ENCODE data around the gene PTCH2. TPM values are rescaled to one million over a fixed set of nuclear protein-coding genes. Genes with fewer than 3 reads are reported as not detected.
A peak's percentile ranks its signal among the peaks of the same experiment; 100 is the strongest.

PTCH2 gene
- total and polyA plus RNA-seq, 2 of the 13 experiments (the other 11 are each of a cell fraction or from before 2014, with no cell fraction given) = 0.60 to 1.5 TPM

GRCh38 chr1:44808938-44809917, 33.8 kb downstream of the PTCH2 start (continued):
- TF ChIP-seq, protein P1, sequence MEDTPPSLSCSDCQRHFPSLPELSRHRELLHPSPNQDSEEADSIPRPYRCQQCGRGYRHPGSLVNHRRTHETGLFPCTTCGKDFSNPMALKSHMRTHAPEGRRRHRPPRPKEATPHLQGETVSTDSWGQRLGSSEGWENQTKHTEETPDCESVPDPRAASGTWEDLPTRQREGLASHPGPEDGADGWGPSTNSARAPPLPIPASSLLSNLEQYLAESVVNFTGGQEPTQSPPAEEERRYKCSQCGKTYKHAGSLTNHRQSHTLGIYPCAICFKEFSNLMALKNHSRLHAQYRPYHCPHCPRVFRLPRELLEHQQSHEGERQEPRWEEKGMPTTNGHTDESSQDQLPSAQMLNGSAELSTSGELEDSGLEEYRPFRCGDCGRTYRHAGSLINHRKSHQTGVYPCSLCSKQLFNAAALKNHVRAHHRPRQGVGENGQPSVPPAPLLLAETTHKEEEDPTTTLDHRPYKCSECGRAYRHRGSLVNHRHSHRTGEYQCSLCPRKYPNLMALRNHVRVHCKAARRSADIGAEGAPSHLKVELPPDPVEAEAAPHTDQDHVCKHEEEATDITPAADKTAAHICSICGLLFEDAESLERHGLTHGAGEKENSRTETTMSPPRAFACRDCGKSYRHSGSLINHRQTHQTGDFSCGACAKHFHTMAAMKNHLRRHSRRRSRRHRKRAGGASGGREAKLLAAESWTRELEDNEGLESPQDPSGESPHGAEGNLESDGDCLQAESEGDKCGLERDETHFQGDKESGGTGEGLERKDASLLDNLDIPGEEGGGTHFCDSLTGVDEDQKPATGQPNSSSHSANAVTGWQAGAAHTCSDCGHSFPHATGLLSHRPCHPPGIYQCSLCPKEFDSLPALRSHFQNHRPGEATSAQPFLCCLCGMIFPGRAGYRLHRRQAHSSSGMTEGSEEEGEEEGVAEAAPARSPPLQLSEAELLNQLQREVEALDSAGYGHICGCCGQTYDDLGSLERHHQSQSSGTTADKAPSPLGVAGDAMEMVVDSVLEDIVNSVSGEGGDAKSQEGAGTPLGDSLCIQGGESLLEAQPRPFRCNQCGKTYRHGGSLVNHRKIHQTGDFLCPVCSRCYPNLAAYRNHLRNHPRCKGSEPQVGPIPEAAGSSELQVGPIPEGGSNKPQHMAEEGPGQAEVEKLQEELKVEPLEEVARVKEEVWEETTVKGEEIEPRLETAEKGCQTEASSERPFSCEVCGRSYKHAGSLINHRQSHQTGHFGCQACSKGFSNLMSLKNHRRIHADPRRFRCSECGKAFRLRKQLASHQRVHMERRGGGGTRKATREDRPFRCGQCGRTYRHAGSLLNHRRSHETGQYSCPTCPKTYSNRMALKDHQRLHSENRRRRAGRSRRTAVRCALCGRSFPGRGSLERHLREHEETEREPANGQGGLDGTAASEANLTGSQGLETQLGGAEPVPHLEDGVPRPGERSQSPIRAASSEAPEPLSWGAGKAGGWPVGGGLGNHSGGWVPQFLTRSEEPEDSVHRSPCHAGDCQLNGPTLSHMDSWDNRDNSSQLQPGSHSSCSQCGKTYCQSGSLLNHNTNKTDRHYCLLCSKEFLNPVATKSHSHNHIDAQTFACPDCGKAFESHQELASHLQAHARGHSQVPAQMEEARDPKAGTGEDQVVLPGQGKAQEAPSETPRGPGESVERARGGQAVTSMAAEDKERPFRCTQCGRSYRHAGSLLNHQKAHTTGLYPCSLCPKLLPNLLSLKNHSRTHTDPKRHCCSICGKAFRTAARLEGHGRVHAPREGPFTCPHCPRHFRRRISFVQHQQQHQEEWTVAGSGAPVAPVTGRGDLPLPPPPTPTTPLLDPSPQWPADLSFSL (CRISPR knock-in tag; IDR thresholded peaks at IDR 0.05) = no peak
- TF ChIP-seq POGK (CRISPR knock-in tag; conservative IDR thresholded peaks at IDR 0.05) (no peak), MED1 (CRISPR knock-in tag; IDR thresholded peaks at IDR 0.05) (peak; percentile 38; the same call in 1 of the 2 replicates), CBFB (CRISPR knock-in tag; IDR thresholded peaks at IDR 0.05) (0 out of 2 replicates have a peak, but pooled peaks have one; percentile 17), ZNF788 (CRISPR knock-in tag; IDR thresholded peaks at IDR 0.05; ENCODE audit: borderline replicate concordance) (no peak), NKX3-1 (CRISPR knock-in tag; IDR thresholded peaks at IDR 0.05) (no peak), GABPB1 (CRISPR knock-in tag; IDR thresholded peaks at IDR 0.05) (peak; percentile 62), ZNF777 (CRISPR knock-in tag; IDR thresholded peaks at IDR 0.05) (no peak), PTBP1 (IDR thresholded peaks at IDR 0.05; ENCODE audit: low read depth, low read length, poor library complexity, severe bottlenecking) (no peak), AGO1 (IDR thresholded peaks at IDR 0.05; ENCODE audit: low read depth, low read length, poor library complexity, severe bottlenecking) (no peak)
- TF ChIP-seq, protein P2, sequence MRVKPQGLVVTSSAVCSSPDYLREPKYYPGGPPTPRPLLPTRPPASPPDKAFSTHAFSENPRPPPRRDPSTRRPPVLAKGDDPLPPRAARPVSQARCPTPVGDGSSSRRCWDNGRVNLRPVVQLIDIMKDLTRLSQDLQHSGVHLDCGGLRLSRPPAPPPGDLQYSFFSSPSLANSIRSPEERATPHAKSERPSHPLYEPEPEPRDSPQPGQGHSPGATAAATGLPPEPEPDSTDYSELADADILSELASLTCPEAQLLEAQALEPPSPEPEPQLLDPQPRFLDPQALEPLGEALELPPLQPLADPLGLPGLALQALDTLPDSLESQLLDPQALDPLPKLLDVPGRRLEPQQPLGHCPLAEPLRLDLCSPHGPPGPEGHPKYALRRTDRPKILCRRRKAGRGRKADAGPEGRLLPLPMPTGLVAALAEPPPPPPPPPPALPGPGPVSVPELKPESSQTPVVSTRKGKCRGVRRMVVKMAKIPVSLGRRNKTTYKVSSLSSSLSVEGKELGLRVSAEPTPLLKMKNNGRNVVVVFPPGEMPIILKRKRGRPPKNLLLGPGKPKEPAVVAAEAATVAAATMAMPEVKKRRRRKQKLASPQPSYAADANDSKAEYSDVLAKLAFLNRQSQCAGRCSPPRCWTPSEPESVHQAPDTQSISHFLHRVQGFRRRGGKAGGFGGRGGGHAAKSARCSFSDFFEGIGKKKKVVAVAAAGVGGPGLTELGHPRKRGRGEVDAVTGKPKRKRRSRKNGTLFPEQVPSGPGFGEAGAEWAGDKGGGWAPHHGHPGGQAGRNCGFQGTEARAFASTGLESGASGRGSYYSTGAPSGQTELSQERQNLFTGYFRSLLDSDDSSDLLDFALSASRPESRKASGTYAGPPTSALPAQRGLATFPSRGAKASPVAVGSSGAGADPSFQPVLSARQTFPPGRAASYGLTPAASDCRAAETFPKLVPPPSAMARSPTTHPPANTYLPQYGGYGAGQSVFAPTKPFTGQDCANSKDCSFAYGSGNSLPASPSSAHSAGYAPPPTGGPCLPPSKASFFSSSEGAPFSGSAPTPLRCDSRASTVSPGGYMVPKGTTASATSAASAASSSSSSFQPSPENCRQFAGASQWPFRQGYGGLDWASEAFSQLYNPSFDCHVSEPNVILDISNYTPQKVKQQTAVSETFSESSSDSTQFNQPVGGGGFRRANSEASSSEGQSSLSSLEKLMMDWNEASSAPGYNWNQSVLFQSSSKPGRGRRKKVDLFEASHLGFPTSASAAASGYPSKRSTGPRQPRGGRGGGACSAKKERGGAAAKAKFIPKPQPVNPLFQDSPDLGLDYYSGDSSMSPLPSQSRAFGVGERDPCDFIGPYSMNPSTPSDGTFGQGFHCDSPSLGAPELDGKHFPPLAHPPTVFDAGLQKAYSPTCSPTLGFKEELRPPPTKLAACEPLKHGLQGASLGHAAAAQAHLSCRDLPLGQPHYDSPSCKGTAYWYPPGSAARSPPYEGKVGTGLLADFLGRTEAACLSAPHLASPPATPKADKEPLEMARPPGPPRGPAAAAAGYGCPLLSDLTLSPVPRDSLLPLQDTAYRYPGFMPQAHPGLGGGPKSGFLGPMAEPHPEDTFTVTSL (CRISPR knock-in tag; IDR thresholded peaks at IDR 0.05; ENCODE audit: borderline replicate concordance) = no peak

Measured in HepG2 (cell line).